NCI-H2107 treated with DMSO at 0.1 percent for 48 hours (cell line): ENCODE data around the gene SETX.

Experiments
- DNase-seq: peaks from one replicate; lab custom pipeline; 2025; ENCODE audit not compliant: unreplicated experiment; lab: John Stamatoyannopoulos, UW

SETX gene

GRCh38 chr9:132364068-132364467 is 9.3 kb upstream of the SETX start:
- DNase-seq: no peak

- DNase-seq: no peak
Observed at GRCh38 chr9:132357764-132358163, 3.0 kb upstream of the SETX start.

DNA sequence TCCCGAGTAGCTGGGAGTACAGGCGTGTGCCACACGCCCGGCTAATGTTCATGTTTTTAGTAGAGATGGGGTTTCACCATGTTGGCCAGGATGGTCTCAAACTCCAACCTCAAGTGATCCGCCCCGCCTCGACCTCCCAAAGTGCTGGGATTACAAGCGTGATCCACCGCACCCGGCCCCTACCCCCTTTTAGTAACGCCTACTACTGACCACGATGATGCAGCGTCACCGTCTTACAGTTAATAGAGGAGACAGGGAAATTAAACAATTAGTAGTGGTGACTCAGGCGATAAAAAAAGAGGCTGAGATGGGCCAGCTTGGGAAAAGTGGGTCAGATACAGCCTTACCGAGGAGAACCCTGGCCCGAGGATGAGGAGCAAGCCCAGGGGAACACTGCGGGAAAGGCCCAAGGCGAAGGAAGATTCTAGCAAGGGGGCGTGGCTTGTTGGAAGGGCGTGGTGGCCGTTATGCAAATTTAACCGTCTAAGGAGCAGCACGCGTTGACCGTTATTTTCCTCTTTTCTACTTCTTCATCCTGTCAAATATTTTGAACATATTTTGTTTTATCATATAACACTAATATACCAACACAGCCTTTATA is 1.6 kb upstream of the SETX start:
- DNase-seq: no peak

DNA sequence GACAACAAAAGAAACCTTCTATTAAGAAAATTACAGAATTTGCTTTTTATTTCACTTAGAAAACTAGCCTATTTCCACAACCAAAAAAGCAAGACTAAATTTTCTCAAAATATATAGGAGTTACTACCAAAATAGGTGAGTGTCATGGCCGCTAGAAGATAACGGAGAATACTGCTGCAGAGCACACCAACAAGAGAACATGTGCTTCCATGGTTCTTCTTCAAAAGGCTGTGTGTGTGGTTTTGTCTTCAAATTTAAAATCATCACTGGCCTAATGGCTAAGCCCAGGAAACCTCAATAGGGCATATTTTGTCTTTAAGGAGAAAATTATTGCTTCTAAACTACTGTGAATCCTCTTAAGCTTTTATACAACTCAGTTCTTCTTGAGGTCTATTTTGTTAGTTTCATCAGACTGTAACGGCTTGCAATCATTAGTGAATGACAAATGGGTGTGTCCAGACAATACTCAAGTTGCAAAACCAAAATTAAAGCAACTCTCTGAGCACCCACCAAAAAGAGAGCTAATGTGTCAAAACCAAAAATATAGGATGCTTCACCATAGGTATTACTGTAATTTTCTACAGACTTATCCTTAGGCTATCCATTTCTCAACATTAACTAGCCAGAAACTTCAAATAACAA is 3.3 kb downstream of the SETX start:
- no peak for DNase-seq

DNA sequence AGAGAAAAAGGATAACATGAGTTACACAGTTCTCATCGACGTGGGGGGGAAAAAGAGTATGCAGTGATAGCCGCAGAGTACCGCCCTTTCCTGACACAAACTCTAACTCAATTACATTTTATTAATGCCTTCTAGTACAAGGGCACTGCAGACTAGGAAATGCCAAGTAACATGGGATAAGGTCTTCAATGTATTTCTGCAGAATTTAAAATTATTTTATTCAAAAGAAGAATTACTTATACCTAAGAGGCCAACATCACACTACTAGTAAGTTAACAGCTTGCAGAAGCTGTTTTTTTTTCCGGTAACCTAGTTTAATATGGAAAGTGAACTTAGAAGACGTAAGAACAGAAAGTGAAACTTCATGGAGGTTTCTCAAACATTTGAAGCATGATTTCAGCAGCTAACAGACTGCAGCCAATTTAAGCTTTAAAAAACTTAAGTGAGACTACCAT is 3.9 kb downstream of the SETX start:
- DNase-seq: no peak

GRCh38 chr9:132348676-132349075 is 6.1 kb downstream of the SETX start:
- DNase-seq: no peak

- DNase-seq: no peak
Observed at GRCh38 chr9:132346177-132346576, 8.6 kb downstream of the SETX start.

DNA sequence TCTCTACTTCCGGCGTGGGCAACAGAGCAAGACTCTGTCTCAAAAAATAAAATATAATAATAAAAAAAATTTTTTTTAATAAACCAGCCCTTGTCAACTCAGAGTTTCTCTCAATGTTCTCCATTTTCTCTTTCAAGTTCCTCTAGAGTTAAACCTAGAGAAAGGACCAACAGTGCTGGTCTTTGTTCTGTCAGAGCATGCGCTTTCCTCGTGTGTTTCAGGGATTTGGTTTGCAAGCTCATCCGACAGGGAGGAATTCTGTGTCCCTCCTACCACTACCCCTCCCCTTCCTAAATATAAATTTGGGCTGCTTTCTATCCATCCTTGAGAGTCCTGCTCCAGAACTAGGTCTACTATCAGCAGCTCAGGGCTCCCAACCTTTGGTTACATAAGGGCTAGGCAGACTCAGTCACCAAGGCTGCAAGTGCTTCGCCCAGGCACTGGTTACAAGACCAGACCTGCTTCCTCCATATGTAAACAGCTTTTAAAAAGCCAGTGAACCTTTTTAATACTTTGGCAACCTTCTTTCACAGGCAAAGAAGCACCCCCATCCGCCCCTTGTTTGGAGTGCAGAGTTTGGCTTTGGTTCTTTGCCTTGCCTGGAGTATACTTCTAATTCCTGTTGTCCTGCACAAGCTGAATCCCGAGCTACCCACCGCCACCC is 13.5 kb downstream of the SETX start:
- DNase-seq: no peak

DNA sequence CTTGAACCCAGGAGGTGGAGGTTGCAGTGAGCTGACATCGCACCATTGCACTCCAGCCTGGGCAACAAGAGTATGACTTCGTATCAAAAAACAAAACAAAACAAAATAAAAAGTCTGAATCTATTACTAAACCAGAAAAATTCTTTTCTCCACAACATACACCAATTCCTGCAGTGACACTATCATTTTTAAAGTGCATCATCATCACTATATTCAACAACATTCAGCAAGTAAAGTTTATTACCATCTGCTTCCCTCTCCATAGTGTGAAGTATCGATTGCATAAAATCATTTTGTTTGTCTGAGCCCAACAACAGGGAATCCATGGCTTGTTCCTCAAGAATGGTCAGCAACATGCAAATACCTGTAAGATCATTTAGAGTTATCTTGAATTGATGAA is 20.4 kb downstream of the SETX start:
- no peak for DNase-seq

GRCh38 chr9:132333556-132333955 is 21.2 kb downstream of the SETX start:
- DNase-seq: no peak

GRCh38 chr9:132328580-132328979 is 26.2 kb downstream of the SETX start:
- no peak for DNase-seq

GRCh38 chr9:132327537-132327936 is 27.2 kb downstream of the SETX start:
- no peak for DNase-seq

- no peak for DNase-seq
Observed at GRCh38 chr9:132324425-132324824, 30.4 kb downstream of the SETX start.

- DNase-seq: no peak
Observed at GRCh38 chr9:132319421-132320110, 35.2 kb downstream of the SETX start.

DNA sequence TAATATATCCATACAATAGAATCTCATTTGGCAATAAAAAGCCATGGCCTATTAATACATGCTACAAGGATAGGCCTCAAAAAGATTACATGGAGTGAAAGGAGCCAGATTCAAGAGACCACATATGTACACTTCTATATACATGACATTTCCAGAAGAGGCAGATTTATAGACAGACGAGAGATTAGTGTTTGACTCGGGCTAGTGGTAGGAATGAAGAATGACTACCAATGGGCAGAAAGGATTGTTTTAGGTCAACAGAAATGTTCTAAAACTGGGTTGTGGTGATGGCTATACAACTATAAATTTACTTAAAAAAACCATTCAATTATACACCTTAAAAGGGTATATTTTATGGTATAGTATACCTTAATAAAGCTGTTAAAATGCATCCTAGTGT is 41.9 kb downstream of the SETX start:
- no peak for DNase-seq

DNA sequence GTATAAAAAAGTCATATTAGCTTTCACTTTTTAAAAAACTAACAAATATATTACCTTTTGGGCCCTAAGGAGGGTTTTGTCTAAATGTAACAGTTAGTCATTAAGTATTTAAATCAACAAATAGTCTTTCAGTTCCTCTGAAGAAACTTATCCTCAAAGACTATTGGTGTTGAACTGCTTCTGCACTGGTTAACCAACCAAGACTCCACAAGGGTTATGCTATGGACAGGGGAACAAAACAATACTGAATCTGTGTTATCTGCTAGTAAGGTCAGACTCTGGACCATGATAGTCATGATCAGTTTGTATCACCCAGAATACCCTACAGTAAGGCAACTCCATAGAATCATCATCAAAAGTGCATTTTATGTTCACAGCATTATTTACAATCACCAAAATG is 42.4 kb downstream of the SETX start:
- DNase-seq: no peak

GRCh38 chr9:132311978-132312377 is 42.8 kb downstream of the SETX start:
- no peak for DNase-seq

- DNase-seq: no peak
Observed at GRCh38 chr9:132309056-132309455, 45.7 kb downstream of the SETX start.

DNA sequence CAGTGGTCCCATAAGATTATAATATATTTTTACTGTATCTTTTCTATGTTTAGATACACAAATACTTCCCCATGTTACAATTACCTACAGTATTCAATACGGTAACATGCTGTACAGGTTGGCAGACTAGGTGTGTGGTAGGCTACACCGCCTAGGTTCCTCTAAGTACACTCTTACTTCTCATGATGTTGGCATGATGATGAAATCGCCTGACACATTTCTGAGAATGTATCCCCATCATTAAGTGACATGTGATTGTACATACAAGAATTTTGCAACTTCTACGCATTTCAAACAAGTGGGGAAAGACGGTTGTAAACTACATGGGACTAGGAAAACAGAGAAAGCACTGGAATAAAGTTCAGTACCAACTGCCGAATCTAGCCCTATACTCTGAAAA is 53.3 kb downstream of the SETX start:
- DNase-seq: no peak

- no peak for DNase-seq
Observed at GRCh38 chr9:132299221-132299620, 55.6 kb downstream of the SETX start.

- DNase-seq: no peak
Observed at GRCh38 chr9:132295181-132295580, 59.6 kb downstream of the SETX start.

- no peak for DNase-seq
Observed at GRCh38 chr9:132293145-132293721, 61.6 kb downstream of the SETX start.
